GM18909 (cell line): ENCODE measurements around the gene PKD2L2.
"Not testable (repeated sequence)": the region's sequence is repeated elsewhere in the genome, so short reads cannot be mapped to it uniquely, and the experiment has no call there.

Experiments
- ATAC-seq: cut with Tn5 transposase; IDR thresholded peaks from one replicate; pipeline ENCODE4 v1.9.1; 2021; ENCODE audit warnings: mild to moderate bottlenecking; ENCODE audit not compliant: unreplicated experiment, poor library complexity

PKD2L2 gene

DNA sequence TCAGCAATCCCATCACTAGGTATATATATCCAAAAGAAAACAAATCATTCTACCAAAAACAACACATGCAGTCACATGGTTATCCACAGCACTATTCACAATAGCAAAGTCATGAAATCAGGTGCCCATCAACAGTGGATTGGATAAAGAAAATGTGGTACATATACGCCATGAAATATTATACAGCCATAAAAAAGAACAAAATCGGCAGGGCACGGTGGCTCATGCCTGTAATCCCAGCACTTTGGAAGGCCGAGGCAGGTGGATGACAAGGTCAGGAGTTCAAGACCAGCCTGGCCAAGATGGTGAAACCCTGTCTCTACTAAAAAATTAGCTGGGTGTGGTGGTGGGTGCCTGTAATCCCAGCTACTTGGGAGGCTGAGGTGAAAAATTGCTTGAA lies 55.0 kb downstream of the PKD2L2 start:
- ATAC-seq, result not testable (repeated sequence)

DNA sequence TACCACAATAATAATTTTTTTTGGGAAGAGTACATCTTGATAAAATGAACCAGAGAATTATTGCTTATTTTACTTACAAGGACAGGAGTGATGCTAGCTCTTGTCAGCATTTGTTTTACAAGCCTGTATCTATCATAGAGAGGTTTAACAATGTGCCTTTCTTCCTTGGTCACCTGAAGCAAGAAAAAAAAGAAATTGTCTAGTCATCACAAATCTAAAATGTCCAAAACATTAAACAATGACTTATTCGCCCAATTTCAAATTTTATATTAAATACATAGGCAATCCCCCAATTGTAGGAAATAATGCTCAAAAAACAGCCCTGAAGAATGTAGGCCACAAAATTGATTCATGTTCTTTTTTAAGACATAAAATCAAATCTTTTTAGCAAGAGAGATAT lies 56.6 kb downstream of the PKD2L2 start:
- ATAC-seq, result no peak

DNA sequence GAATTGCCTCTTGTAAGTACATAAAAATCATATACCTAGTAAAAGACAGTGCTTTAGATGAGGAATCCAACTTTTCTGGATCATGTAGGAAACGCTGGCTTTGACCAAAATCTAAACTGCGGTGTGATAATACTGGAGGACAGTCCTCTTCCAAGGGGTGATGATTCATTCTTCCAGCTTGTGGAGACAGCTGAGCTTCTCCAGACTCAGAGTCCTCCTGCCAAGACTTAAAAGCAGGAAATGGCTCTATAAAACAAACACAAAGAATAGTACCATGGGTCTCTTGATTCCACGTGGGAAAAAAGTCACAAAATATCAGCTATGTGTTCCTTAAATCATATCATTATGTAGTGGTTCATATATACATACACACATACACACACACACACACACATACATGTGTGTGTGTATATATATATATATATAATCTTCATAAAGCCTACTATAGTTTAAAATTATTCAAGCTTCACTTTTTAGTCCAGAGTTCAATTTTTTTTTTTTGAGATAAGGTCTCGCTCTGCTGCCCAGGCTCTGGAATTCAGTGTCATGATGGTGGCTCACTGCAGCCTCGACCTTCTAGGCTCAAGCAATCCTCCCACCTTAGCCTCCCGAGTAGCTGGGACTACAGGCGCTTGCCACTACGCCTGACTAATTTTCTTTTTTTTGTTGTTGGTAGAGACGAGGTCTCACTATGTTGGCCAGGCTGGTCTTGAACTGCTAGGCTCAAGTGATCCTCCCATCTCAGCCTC lies 65.0 kb downstream of the PKD2L2 start:
- no peak for ATAC-seq

DNA sequence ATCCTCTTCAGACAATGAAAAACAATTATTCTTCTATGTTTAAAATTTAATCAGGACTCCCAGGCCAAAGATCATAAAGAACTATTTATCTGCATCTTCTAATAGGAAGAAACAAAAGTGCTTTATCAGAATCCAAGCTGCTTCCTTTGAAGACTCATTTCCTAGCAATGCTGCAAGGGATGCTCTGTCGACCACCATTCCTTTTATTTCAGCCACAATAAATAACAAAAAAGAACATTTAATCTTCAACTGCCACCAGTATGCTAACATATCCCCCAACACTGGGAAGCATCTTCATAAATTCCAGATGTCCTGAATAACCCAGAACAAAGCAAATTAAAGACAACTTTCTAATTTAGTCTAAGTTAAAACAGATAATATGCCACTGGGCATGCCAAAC lies 68.7 kb downstream of the PKD2L2 start:
- ATAC-seq, result no peak

DNA sequence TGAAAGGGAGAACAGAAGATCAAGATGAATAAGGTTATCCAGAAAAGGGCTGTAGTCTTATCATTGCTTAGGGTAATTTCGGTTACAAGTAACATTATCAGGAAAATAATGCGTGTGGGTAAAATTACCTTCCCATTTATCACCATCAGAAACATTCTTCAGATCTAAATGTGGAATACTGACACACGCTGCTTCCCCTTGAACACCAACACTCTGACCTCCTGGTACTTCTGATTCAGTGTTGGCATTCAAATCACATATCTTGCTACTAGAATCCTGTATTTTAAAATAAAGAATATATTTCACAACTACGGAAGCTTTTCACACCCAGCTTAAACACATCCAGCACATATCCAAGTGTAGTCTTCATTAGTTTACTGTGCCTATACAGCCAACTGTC lies 70.2 kb downstream of the PKD2L2 start:
- no peak for ATAC-seq

DNA sequence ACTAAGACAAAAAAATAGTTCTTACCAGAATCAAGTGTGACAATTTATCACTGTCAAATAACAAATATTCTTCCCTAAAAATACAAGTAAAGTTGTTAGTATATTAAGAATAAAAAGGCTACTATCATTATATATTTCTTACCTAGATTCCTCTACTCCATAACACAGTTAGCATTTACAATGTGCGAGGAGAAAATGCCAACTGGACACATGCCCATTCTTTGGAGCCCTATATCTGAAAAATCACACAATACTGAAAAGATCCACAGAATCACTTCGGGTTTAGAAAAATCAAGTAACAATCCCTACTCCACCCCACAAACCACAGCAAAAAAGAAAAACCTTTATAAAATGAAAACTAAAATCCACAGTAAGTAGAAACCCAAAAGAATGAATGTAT lies 70.9 kb downstream of the PKD2L2 start:
- no peak for ATAC-seq

DNA sequence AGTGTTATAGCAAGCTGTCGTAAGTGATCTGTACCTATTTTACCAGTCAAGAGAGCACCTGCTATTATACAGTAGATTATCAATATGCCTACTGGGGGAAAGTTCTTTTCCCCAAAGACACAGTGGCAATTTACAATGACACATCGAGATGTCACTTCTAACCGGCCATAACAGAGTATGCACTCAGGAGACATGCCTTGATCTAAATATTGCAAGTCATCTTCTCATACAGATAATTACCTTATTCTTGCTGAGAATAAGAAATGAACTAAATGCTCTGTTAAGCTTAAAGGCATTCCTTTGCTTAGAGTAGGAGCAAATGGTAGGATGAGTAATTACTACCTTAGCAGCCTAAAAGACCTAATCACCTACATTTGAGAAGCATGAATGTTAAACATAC lies 71.6 kb downstream of the PKD2L2 start:
- no peak for ATAC-seq

DNA sequence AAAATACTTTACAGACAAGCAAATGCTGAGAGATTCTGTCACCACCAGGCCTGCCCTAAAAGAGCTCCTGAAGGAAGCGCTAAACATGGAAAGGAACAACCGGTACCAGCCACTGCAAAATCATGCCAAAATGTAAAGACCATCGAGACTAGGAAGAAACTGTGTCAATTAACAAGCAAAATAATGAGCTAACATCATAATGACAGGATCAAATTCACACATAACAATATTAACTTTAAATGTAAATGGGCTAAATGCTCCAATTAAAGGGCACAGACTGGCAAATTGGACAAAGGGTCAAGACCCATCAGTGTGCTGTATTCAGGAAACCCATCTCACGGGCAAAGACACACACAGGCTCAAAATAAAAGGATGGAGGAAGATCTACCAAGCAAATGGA lies 81.1 kb downstream of the PKD2L2 start:
- ATAC-seq, result not testable (repeated sequence)

DNA sequence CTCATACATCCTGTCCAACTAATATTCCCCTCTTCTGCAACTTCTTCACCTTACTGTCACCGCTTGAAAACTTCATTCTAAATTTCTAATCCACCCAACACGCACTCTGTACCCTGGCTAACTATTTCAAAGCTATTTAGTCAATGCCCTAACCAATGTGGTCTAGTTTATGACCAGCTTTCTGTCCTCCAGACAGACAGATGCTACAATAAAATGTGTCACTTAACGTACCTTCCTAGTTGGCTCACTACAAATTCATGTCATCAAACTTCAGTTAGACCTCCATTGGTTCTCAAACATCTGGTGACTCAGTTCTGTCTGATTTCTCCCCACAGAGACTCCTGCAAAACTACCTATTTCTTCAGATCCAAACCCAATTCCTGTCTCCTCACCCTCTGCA lies 86.0 kb downstream of the PKD2L2 start:
- no peak for ATAC-seq

DNA sequence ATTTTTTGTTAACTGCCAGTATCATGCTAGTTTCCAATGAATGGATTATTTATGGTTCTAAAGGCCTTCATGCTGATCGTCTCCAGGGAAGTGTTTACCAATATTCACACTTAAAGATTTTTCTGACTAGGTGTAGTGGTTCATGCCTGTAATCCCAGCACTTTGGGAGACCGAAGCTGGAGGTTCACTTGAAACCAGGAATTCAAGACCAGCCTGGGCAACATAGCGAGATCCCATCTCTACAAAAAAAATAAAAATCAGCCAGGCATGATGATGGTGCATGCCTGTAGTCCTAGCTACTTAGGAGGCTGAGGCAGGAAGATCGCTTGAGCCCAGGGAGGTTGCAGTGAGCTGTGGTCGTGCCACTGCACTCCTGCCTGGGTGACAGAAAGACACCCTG lies 100.2 kb downstream of the PKD2L2 start:
- no peak for ATAC-seq
